HG03139 (cell line): Measurements from ENCODE around the gene CMTR1.

Experiments used
- ATAC-seq: cut with Tn5 transposase; IDR thresholded peaks from one replicate; pipeline ENCODE4 v1.9.1; 2021; ENCODE audit not compliant: unreplicated experiment

CMTR1 gene

GRCh38 chr6:37477656-37478435, 44.8 kb downstream of the CMTR1 start:
- ATAC-seq, result no peak

GRCh38 chr6:37478827-37479226, 45.8 kb downstream of the CMTR1 start:
- ATAC-seq, result no peak

GRCh38 chr6:37479266-37479854, 46.3 kb downstream of the CMTR1 start:
- ATAC-seq, result no peak

DNA sequence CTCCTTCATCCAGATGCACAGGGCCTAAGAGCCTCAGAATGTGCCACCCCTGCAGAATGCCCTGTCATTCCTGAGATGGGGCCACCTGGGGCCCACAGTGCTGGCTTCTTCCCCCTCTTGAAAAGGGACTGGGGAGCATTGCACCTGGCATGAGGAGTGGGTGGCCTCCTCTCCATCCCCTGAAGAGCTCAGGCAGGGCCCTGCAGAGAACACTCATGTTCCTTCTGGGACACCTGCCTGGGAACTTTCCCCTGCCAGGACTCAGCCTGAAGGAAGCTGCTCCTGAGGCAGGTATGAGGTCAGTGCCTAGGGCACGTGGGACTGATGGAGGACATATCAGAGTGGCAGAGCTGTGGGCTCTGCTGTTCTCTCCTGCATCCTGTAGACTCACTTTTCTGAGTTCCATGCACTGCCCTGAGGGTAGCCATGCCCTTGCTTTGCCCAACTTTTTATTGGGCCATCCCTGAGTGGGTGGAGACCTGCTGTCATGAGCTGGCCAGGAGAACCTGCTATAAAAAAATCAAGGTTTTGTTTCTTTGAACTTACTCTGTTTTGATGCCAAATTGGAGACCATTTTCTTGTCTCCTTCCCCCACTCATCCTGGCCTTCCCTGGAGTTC, 47.2 kb downstream of the CMTR1 start:
- no peak for ATAC-seq

- ATAC-seq, result no peak
Observed at GRCh38 chr6:37480951-37481534, 48.0 kb downstream of the CMTR1 start.

- ATAC-seq, result no peak
Observed at GRCh38 chr6:37481711-37482605, 48.9 kb downstream of the CMTR1 start.

DNA sequence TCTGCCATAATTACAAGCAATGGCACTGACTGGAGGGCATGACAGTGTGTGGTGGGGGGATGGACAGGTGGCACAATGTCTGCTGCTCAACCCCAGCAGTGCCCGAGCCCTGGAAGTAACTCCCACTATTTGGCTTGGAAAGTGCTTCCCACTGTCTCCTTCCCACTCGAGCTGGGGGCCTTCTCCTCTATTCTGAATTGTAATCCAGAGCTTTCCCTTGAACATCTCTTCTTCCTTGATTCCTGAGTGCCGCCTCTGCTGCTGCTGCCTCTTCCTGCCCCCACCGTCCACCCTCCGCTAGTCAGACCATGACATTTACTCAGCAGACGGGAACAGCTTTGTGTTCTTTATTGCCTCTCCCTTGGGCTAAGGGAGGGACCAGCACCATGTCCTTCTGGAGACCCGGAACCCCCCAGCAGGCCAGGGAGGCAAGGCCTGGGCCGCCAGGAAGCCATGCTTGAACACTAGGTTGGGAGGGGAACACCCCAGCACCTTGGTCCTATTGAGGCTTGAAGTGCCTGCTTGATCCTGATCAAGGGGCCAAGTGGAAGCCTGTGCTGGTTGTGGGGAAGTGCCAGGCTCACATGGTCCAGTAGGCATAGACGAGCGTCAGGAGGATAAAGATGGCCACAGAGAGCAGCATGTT, 49.7 kb downstream of the CMTR1 start:
- ATAC-seq, result no peak

- ATAC-seq, result no peak
Observed at GRCh38 chr6:37483252-37483901, 50.4 kb downstream of the CMTR1 start.

GRCh38 chr6:37483917-37484785, 51.1 kb downstream of the CMTR1 start:
- no peak for ATAC-seq

DNA sequence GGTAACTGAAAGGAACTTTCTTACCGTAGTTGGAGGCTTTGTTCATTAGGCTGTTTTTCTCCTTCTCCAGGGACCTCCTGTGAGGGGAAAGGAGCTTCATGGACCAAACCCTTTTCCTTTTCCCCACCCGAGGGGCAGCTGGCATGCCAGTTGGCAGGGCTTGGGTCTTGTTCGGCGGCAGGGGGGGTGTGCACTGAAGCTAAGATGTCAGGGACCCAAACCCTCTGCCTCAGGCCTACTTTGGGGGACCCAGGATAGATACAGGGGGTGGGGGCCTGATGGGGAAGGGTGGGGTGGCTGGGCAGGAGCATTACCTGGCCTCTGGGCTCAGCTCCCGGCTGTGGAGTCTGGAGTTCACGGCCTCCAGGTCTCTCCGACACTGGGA, 51.8 kb downstream of the CMTR1 start:
- no peak for ATAC-seq

DNA sequence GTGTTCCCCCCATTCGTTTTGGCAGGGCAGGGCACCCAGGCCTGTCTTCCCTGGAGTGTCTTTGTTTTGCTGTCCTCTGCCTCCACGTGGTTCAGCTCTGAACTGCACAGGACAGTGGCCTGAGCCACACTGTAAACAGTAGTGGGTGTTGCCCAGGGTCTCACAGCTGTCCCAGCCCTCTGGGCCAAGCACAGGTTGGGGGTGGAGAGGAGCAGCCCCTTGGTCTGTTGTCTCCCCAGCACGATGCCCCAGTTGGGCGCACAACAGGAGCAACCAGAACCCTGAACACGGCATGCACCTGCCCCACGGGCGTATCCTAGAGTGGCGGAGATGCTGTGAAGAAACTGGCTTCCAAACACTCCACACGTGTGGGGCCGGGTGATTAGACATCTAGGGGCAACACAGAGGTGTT, 52.3 kb downstream of the CMTR1 start:
- ATAC-seq, result no peak

DNA sequence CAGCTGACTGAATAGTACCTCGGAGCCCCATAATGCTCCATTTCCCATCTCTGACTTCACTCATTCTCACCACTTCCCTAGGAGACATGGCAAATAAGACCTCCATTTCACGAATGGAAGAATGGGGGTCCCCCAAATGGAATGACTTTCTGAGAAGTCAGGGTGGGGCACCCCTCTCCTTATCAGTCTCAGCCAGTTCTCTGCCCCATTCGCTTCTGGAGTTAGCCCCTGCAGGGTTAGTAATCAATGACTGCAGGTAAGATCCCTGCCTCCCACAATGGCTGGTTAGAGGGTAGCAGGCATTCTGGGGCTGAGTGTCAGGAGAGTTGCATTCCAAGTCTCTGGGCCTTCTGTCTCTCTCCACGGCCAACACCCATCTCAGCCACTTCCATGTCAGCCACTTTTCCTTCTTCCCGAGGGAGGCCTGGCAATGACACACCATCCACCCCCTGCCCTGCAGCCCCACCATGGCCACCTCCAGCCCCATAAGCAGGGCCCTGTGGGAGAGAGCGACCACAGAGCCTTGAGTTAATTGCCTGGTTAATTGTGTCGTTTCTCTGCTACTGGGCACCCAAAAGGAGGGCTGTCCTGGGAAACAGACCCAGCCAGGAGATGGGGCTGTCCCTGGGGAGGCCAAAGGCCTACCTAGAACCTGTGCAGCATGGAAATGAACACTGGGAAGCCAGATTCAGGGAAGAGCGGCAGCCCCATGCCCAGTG, 53.3 kb downstream of the CMTR1 start:
- ATAC-seq, result no peak

- ATAC-seq, result no peak
Observed at GRCh38 chr6:37487591-37488380, 54.8 kb downstream of the CMTR1 start.

DNA sequence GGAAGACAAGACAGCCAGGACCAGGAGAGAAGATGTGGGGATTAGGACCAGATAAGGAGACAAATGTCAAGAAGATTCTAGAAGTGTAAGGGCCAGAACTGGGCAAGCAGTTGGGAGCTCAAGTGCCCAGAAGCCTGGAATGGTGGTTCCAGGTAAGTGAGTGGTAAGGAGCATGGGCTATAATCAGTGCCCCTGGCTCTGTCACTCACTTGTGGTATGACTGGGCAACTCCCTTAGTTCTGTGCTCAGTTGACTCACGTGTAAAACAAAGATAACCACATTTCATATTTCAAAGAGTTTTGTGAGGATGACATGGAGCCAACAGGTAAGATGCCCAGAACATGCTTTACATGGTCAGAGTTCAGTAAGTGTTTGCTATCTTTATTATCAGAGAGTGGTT, 55.5 kb downstream of the CMTR1 start:
- ATAC-seq, result no peak

GRCh38 chr6:37489697-37490336, 56.8 kb downstream of the CMTR1 start:
- no peak for ATAC-seq

DNA sequence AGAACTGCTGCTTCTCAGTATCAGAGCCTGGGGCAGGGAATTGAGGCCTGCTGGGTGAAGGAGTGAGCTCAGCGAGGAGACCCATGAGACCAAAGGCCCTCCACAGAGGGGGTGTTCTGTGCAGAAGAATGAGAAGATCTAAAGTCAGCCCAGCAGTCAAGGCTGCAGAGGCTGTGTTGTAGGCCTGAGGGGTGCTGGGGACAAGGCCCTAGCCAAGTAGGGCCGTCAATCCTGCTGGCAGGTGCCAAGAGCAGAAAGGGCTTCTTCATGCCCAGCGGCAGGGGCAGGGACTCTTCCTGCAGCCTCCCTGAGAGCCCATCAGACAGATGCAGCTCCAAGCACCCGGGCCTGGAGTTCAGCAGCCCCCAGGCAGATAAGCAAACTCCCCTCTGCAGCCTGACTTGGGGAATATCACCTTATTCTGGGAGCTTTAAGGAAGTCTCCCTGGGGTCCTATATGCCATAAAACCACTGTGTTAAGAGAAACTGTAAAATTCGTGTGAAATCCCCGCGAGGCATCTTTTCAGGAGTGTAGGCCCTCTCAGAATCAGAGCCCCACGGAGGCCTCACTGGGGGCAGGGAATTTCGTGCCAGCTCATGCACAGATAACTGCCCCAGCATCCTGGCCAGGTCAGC, 57.6 kb downstream of the CMTR1 start:
- ATAC-seq, result no peak
